ENCODE data around the gene IDNK. TPM values are rescaled to one million over a fixed set of nuclear protein-coding genes. Genes with fewer than 3 reads are reported as not detected.

Gene IDNK
- total RNA-seq, 1 donor from 2014 or later, result 3.5 TPM

- H3K27me3 ChIP-seq (ENCODE audit: low read depth), result no peaks in the 10 kb centered on the region
- no peak for TF ChIP-seq CTCF (IDR thresholded peaks at IDR 0.05; ENCODE audit: borderline replicate concordance)
- intact Hi-C loops (cut with micrococcal nuclease), result no loop called here
- no peak overlapping the region for H3K27ac ChIP-seq (replicated peaks)
- no peak overlapping the region for H3K4me3 ChIP-seq
- H3K36me3 ChIP-seq, result no peaks in the 10 kb centered on the region
- peaks cover 85% of the 10 kb centered on the region for H3K4me1 ChIP-seq
- H3K9me3 ChIP-seq (replicated peaks), result no peaks in the 10 kb centered on the region
- DNase-seq, result no peak
Measured at GRCh38 chr9:83688921-83689320, 66.0 kb downstream of the IDNK start.

- H3K36me3 ChIP-seq, result no peaks in the 10 kb centered on the region
- H3K9me3 ChIP-seq (replicated peaks), result no peaks in the 10 kb centered on the region
- H3K4me3 ChIP-seq, result no peak overlapping the region
- no peaks in the 10 kb centered on the region for H3K27me3 ChIP-seq (ENCODE audit: low read depth)
- H3K27ac ChIP-seq (replicated peaks), result no peak overlapping the region
- no peak for TF ChIP-seq CTCF (IDR thresholded peaks at IDR 0.05; ENCODE audit: borderline replicate concordance)
- intact Hi-C loops (cut with micrococcal nuclease), result no loop called here
- H3K4me1 ChIP-seq, result peaks cover 90% of the 10 kb centered on the region
- no peak for DNase-seq
Measured at GRCh38 chr9:83691492-83691891, 68.5 kb downstream of the IDNK start.

Other genes starting within 250 kb of the IDNK start
- 131 TPM for gene FRMD3, start 84.7 kb upstream of the IDNK start, total RNA-seq
- 92.8 TPM for gene UBQLN1, start 84.8 kb downstream of the IDNK start, total RNA-seq
- gene GKAP1, start 194.6 kb downstream of the IDNK start, total RNA-seq, result 22.5 TPM

Measured in left ventricle myocardium inferior (tissue), 1 donor.